K562 (cell line): Measurements from ENCODE around the gene NEU1. TPM values are rescaled to one million over a fixed set of nuclear protein-coding genes. Genes with fewer than 3 reads are reported as not detected.

Experiments used
- ARHGAP35 ChIP-seq: fragments of 450-650 bp; IDR thresholded peaks from 2 replicates; pipeline ENCODE4 v1.6.1; 2018; ENCODE audit not compliant: partially characterized antibody
- ATF2 ChIP-seq: sonication (generic); formaldehyde crosslinking; IDR thresholded peaks from 2 replicates; pipeline ENCODE4 v1.8.1; 2022; ENCODE audit warnings: missing genetic modification reagents
- HBP1 ChIP-seq: fragments of 450-650 bp; formaldehyde crosslinking; IDR thresholded peaks from 2 replicates; pipeline ENCODE4 v1.4.0; 2022; ENCODE audit warnings: missing genetic modification characterization
- HDAC8 ChIP-seq: fragments of 450-650 bp; IDR thresholded peaks from 2 replicates; pipeline ENCODE4 v1.6.1; 2016; ENCODE audit warnings: mild to moderate bottlenecking, missing genetic modification characterization, moderate library complexity, missing compliant biosample characterization
- KLF10 ChIP-seq: fragments of 250-450 bp; sonication (Bioruptor Pico); IDR thresholded peaks from 2 replicates; pipeline ENCODE4 v1.6.1; 2021; ENCODE audit warnings: matching md5 sums
- NCOR1 ChIP-seq: fragments of 450-650 bp; IDR thresholded peaks from 2 replicates; pipeline ENCODE4 v1.6.1; 2016; ENCODE audit warnings: mild to moderate bottlenecking, moderate library complexity
- RBM25 ChIP-seq: fragments of 200-400 bp; formaldehyde crosslinking; IDR thresholded peaks from 2 replicates; pipeline ENCODE4 v1.6.1; 2018; ENCODE audit warnings: low read length, low read depth, moderate library complexity; ENCODE audit not compliant: severe bottlenecking
- THAP7 ChIP-seq: fragments of 250-450 bp; sonication (Bioruptor Pico); IDR thresholded peaks from 2 replicates; pipeline ENCODE4 v1.5.0; 2021
- USF2 ChIP-seq: sonication (generic); formaldehyde crosslinking; IDR thresholded peaks from 2 replicates; pipeline ENCODE4 v1.5.0; 2020; ENCODE audit warnings: missing genetic modification reagents
- YBX1 ChIP-seq: fragments of 450-650 bp; IDR thresholded peaks from 2 replicates; pipeline ENCODE4 v1.7.1; 2016; ENCODE audit warnings: mild to moderate bottlenecking
- ZBTB5 ChIP-seq: fragments of 450-650 bp; IDR thresholded peaks from 2 replicates; pipeline ENCODE4 v1.6.1; 2017; ENCODE audit warnings: antibody characterized with exemption
- ZBTB8A ChIP-seq: fragments of 450-650 bp; IDR thresholded peaks from 2 replicates; pipeline ENCODE4 v1.6.1; 2018; ENCODE audit warnings: mild to moderate bottlenecking, moderate library complexity; ENCODE audit not compliant: partially characterized antibody
- ZNF134 ChIP-seq: fragments of 250-450 bp; sonication (Bioruptor Pico); conservative IDR thresholded peaks from 2 replicates; pipeline ENCODE4 v1.4.0; 2020
- ZNF398 ChIP-seq: fragments of 250-450 bp; sonication (Bioruptor Pico); IDR thresholded peaks from 2 replicates; pipeline ENCODE4 v1.8.0; 2021; ENCODE audit warnings: moderate library complexity, mild to moderate bottlenecking, inconsistent platforms
- ZNF639 ChIP-seq, 2 experiments: fragments of 200-800 bp in 1 of 2; sonication (Bioruptor generic) in 1 of 2; sonication (generic) in 1 of 2; formaldehyde crosslinking in 1 of 2; IDR thresholded peaks in 1 of 2; conservative IDR thresholded peaks in 1 of 2; 2 replicates each; pipeline versions ENCODE4 v1.5.0 to v1.6.1; 2016 to 2020; ENCODE audit warnings: missing compliant biosample characterization in 1 of 2, missing genetic modification characterization in 1 of 2, missing genetic modification reagents in 1 of 2
- polyA plus RNA-seq, 8 experiments: library from polyadenylated mRNA; depleted of rRNA in 4 of 8; stranded (reverse) in 5 of 8; unstranded in 3 of 8; fragments of >200 nt; fragmentation: Nextera tagmentation in 2 of 8; fragmentation: Illumina TruSeq in 1 of 8; extraction: Ambion mirVana in 2 of 8; extraction: Trizol in 1 of 8; gene quantifications; 2 replicates each; pipeline versions ENCODE4 v1.2.1 to v1.2.3, GENCODE V29; 2011 to 2014; ENCODE audit warnings: inconsistent platforms in 1 of 8, missing spikeins in 1 of 8
- total RNA-seq, 7 experiments: library from RNA; depleted of rRNA in 6 of 7; stranded (reverse); fragments of >200 nt in 6 of 7; fragmentation: Illumina TruSeq in 2 of 7; extraction: Trizol in 2 of 7; gene quantifications; 2 replicates each; pipeline versions ENCODE4 v1.2.1 to v1.2.3, GENCODE V29; 2011 to 2021; ENCODE audit warnings: low replicate concordance in 1 of 7

NEU1 gene
- total and polyA plus RNA-seq, 9 of the 15 experiments (the other 6 are each of a cell fraction or from before 2014, with no cell fraction given), result 14.8 to 67.8 (median 51.0) TPM

- no peak for TF ChIP-seq ZBTB8A
- no peak for TF ChIP-seq THAP7
- peak; percentile 70 for TF ChIP-seq ZNF134
- TF ChIP-seq USF2, result no peak
- no peak for TF ChIP-seq ZNF398
- TF ChIP-seq RBM25, result no peak
- no peak; a peak in 1 of 4 replicates for TF ChIP-seq ZNF639 (CRISPR knock-in tag; conservative IDR thresholded peaks at IDR 0.05 in 1 of 2, IDR thresholded peaks at IDR 0.05 in 1 of 2)
- TF ChIP-seq HBP1, result peak; percentile 1; the same call in 1 of the 2 replicates
- TF ChIP-seq NCOR1, result no peak
- TF ChIP-seq KLF10 (CRISPR knock-in tag), result no peak
- no peak for TF ChIP-seq ATF2 (CRISPR knock-in tag)
- peak; percentile 72; the same call in 1 of the 2 replicates for TF ChIP-seq HDAC8 (tag)
- no peak; the same call in 1 of the 2 replicates for TF ChIP-seq ZBTB5
- no peak for TF ChIP-seq ARHGAP35
- no peak for TF ChIP-seq YBX1
These were observed 41.2 kb downstream of the NEU1 start (continued) for GRCh38 chr6:31821301-31822035.
